ENCODE results near the gene PDE4C.

PDE4C gene

GRCh38 chr19:18221815-18222725, 4.2 kb downstream of the PDE4C start:
- no peak overlapping the region for H2AK5ac ChIP-seq (ENCODE audit: low read length, severe bottlenecking)
- H3K4ac ChIP-seq (ENCODE audit: low read depth in 1 of 2, low read length in 2 of 2) = no peak overlapping the region
- H3K4me3 ChIP-seq (ENCODE audit: insufficient read depth in 1 of 2, low read depth in 1 of 2, low read length in 2 of 2) = no peak overlapping the region
- H3K18ac ChIP-seq (ENCODE audit: low read depth in 1 of 2, low read length in 2 of 2) = no peak overlapping the region
- no peak overlapping the region for H4K91ac ChIP-seq (ENCODE audit: low read length)
- H3K79me1 ChIP-seq (replicated peaks; ENCODE audit: low read length, poor library complexity, severe bottlenecking) = no peaks in the 10 kb centered on the region
- no peak overlapping the region for H2BK12ac ChIP-seq (ENCODE audit: low read length in 2 of 2)
- no peak overlapping the region for H3K14ac ChIP-seq (ENCODE audit: low read length in 2 of 2)
- no peak overlapping the region for H2BK15ac ChIP-seq (ENCODE audit: low read depth, poor library complexity, severe bottlenecking)
- H3K36me3 ChIP-seq (ENCODE audit: control insufficient read depth in 1 of 2, insufficient read depth in 2 of 2, low read depth in 1 of 2, low read length in 2 of 2) = no peaks in the 10 kb centered on the region
- H3K9me3 ChIP-seq (ENCODE audit: control insufficient read depth, low read length) = no peaks in the 10 kb centered on the region
- no peak overlapping the region for H2BK5ac ChIP-seq (ENCODE audit: low read depth, low read length, poor library complexity, severe bottlenecking)
- H3K27ac ChIP-seq (ENCODE audit: low read length, poor library complexity, severe bottlenecking) = no peak overlapping the region
- 84% methylated on average over 23 of the region's 25 CpGs for WGBS
- no peak overlapping the region for H2AFZ ChIP-seq (ENCODE audit: low read depth, low read length)
- no peak overlapping the region for H3K23ac ChIP-seq (ENCODE audit: low read length in 2 of 2)
- no peak overlapping the region for H3K9ac ChIP-seq (ENCODE audit: low read length)
- no peak for DNase-seq
- peaks cover 27 to 44% of the 10 kb centered on the region in 2 experiments for H3K27me3 ChIP-seq (ENCODE audit: control insufficient read depth in 1 of 2, insufficient read depth in 1 of 2, low read length in 2 of 2)
- H4K8ac ChIP-seq (ENCODE audit: low read length) = no peak overlapping the region
- H3K4me1 ChIP-seq (ENCODE audit: control insufficient read depth, insufficient read depth, low read depth, low read length) = peaks cover 22% of the 10 kb centered on the region
- no peak overlapping the region for H3K4me2 ChIP-seq (ENCODE audit: low read length, poor library complexity, severe bottlenecking)
- no peak overlapping the region for H2BK120ac ChIP-seq (ENCODE audit: low read depth, low read length)

GRCh38 chr19:18220632-18221275, 5.5 kb downstream of the PDE4C start:
- H3K9me3 ChIP-seq (ENCODE audit: control insufficient read depth, low read length) = no peaks in the 10 kb centered on the region
- peaks cover 17 to 38% of the 10 kb centered on the region in 2 experiments for H3K27me3 ChIP-seq (ENCODE audit: control insufficient read depth in 1 of 2, insufficient read depth in 1 of 2, low read length in 2 of 2)
- no peak overlapping the region for H2AK5ac ChIP-seq (ENCODE audit: low read length, severe bottlenecking)
- H4K8ac ChIP-seq (ENCODE audit: low read length) = no peak overlapping the region
- H3K4me1 ChIP-seq (ENCODE audit: control insufficient read depth, insufficient read depth, low read depth, low read length) = peaks cover 19% of the 10 kb centered on the region
- H3K18ac ChIP-seq (ENCODE audit: low read depth in 1 of 2, low read length in 2 of 2) = no peak overlapping the region
- 22% methylated on average over 16 of the region's 33 CpGs for WGBS
- no peak overlapping the region for H3K23ac ChIP-seq (ENCODE audit: low read length in 2 of 2)
- no peak overlapping the region for H3K4me2 ChIP-seq (ENCODE audit: low read length, poor library complexity, severe bottlenecking)
- no peak overlapping the region for H2BK12ac ChIP-seq (ENCODE audit: low read length in 2 of 2)
- H3K27ac ChIP-seq (ENCODE audit: low read length, poor library complexity, severe bottlenecking) = no peak overlapping the region
- no peak overlapping the region for H2BK120ac ChIP-seq (ENCODE audit: low read depth, low read length)
- no peak overlapping the region for H3K9ac ChIP-seq (ENCODE audit: low read length)
- H3K79me1 ChIP-seq (replicated peaks; ENCODE audit: low read length, poor library complexity, severe bottlenecking) = no peaks in the 10 kb centered on the region
- H3K4me3 ChIP-seq (ENCODE audit: insufficient read depth in 1 of 2, low read depth in 1 of 2, low read length in 2 of 2) = no peak overlapping the region
- no peak overlapping the region for H4K91ac ChIP-seq (ENCODE audit: low read length)
- no peak overlapping the region for H3K14ac ChIP-seq (ENCODE audit: low read length in 2 of 2)
- H2BK15ac ChIP-seq (ENCODE audit: low read depth, poor library complexity, severe bottlenecking) = no peak overlapping the region
- DNase-seq = no peak
- no peaks in the 10 kb centered on the region for H3K36me3 ChIP-seq (ENCODE audit: control insufficient read depth in 1 of 2, insufficient read depth in 2 of 2, low read depth in 1 of 2, low read length in 2 of 2)
- H2AFZ ChIP-seq (ENCODE audit: low read depth, low read length) = no peak overlapping the region
- H2BK5ac ChIP-seq (ENCODE audit: low read depth, low read length, poor library complexity, severe bottlenecking) = no peak overlapping the region
- H3K4ac ChIP-seq (ENCODE audit: low read depth in 1 of 2, low read length in 2 of 2) = no peak overlapping the region

DNA sequence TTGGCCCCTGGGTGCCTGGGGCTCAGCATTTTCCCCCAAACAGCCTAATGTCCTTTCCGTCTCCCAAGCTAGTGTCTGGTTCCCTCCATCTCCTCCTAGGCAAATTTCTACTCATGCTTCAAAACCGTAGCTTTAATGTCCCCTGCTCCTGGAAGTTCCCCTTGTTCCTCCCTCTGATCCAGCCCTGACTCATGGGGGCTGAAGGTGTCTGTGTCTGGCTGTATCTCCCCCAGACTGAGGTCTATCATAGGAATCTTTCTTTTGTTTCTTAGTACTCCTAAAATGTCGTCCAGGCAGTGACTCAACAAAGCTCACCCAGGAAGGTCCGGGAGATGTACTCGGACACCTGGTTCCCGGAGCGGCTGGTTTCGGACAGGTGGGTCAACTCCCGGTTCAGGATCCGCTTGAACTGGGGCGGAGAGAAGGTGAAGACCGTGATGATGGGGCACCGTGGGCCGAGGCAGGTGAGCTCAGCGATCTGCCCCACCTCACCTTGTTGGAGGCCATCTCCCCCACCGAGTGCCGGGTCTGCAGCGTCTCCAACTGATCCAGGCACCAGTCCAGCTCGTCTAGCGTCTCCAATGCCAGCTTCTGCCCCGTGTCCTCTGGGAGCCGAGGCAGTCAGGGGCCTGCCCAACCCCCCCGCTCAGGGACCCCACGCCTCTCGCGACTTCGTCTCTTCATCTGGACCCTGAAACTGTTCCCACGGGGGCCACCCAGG, 6.2 kb downstream of the PDE4C start:
- Histone ChIP-seq H2AK5ac (ENCODE audit: low read length, severe bottlenecking) (no peak overlapping the region), H4K91ac (ENCODE audit: low read length) (no peak overlapping the region), H3K4me1 (ENCODE audit: control insufficient read depth, insufficient read depth, low read depth, low read length) (peaks cover 14% of the 10 kb centered on the region), H2BK5ac (ENCODE audit: low read depth, low read length, poor library complexity, severe bottlenecking) (no peak overlapping the region), H3K14ac (ENCODE audit: low read length in 2 of 2) (no peak overlapping the region), H2BK15ac (ENCODE audit: low read depth, poor library complexity, severe bottlenecking) (no peak overlapping the region), H4K8ac (ENCODE audit: low read length) (no peak overlapping the region), H3K36me3 (ENCODE audit: control insufficient read depth in 1 of 2, insufficient read depth in 2 of 2, low read depth in 1 of 2, low read length in 2 of 2) (no peaks in the 10 kb centered on the region), H2BK12ac (ENCODE audit: low read length in 2 of 2) (no peak overlapping the region), H3K79me1 (replicated peaks; ENCODE audit: low read length, poor library complexity, severe bottlenecking) (no peaks in the 10 kb centered on the region), H3K9ac (ENCODE audit: low read length) (no peak overlapping the region), H3K4ac (ENCODE audit: low read depth in 1 of 2, low read length in 2 of 2) (no peak overlapping the region), H3K18ac (ENCODE audit: low read depth in 1 of 2, low read length in 2 of 2) (no peak overlapping the region), H3K27me3 (ENCODE audit: control insufficient read depth in 1 of 2, insufficient read depth in 1 of 2, low read length in 2 of 2) (peaks cover 10 to 31% of the 10 kb centered on the region in 2 experiments), H3K27ac (ENCODE audit: low read length, poor library complexity, severe bottlenecking) (no peak overlapping the region), H3K4me3 (ENCODE audit: insufficient read depth in 1 of 2, low read depth in 1 of 2, low read length in 2 of 2) (no peak overlapping the region), H3K4me2 (ENCODE audit: low read length, poor library complexity, severe bottlenecking) (no peak overlapping the region), H3K9me3 (ENCODE audit: control insufficient read depth, low read length) (no peaks in the 10 kb centered on the region), H2AFZ (ENCODE audit: low read depth, low read length) (no peak overlapping the region), H3K23ac (ENCODE audit: low read length in 2 of 2) (no peak overlapping the region), H2BK120ac (ENCODE audit: low read depth, low read length) (no peak overlapping the region)
- DNase-seq = no peak
- 86% methylated on average over 28 of the region's 28 CpGs for WGBS

DNA sequence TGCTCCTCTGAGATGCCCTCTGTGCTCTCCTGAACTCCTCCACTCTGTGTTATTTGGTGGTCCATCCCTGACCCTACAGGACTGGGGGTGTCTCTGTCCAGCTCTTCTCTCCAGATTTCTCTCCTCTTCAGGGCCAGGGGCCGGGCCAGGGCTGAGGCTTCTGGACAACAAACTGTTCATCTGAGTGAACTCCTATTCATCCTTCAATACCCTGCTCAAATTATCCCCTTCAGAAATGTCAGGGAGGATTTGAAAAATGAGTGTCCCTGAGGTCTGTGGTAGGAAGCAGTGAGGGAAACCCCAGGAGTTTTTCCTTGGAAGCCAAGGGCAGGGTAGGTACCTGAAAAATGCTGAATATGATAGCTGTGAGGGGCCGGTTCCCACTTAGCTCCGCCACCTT, 7.6 kb downstream of the PDE4C start:
- Histone ChIP-seq H2AFZ (ENCODE audit: low read depth, low read length) (no peak overlapping the region), H2BK12ac (ENCODE audit: low read length in 2 of 2) (no peak overlapping the region), H3K27me3 (ENCODE audit: control insufficient read depth in 1 of 2, insufficient read depth in 1 of 2, low read length in 2 of 2) (peaks cover 6 to 26% of the 10 kb centered on the region in 2 experiments), H3K4me3 (ENCODE audit: insufficient read depth in 1 of 2, low read depth in 1 of 2, low read length in 2 of 2) (no peak overlapping the region), H3K9me3 (ENCODE audit: control insufficient read depth, low read length) (no peaks in the 10 kb centered on the region), H4K91ac (ENCODE audit: low read length) (no peak overlapping the region), H2BK5ac (ENCODE audit: low read depth, low read length, poor library complexity, severe bottlenecking) (no peak overlapping the region), H3K36me3 (ENCODE audit: control insufficient read depth in 1 of 2, insufficient read depth in 2 of 2, low read depth in 1 of 2, low read length in 2 of 2) (no peaks in the 10 kb centered on the region), H2BK120ac (ENCODE audit: low read depth, low read length) (no peak overlapping the region), H2BK15ac (ENCODE audit: low read depth, poor library complexity, severe bottlenecking) (no peak overlapping the region), H3K27ac (ENCODE audit: low read length, poor library complexity, severe bottlenecking) (no peak overlapping the region), H3K4ac (ENCODE audit: low read depth in 1 of 2, low read length in 2 of 2) (no peak overlapping the region), H4K8ac (ENCODE audit: low read length) (no peak overlapping the region), H3K79me1 (replicated peaks; ENCODE audit: low read length, poor library complexity, severe bottlenecking) (no peaks in the 10 kb centered on the region), H3K4me1 (ENCODE audit: control insufficient read depth, insufficient read depth, low read depth, low read length) (peaks cover 5% of the 10 kb centered on the region), H3K18ac (ENCODE audit: low read depth in 1 of 2, low read length in 2 of 2) (no peak overlapping the region), H2AK5ac (ENCODE audit: low read length, severe bottlenecking) (no peak overlapping the region), H3K9ac (ENCODE audit: low read length) (no peak overlapping the region), H3K23ac (ENCODE audit: low read length in 2 of 2) (peak overlapping the region in 1 of 2 experiments; percentile 41), H3K4me2 (ENCODE audit: low read length, poor library complexity, severe bottlenecking) (no peak overlapping the region), H3K14ac (ENCODE audit: low read length in 2 of 2) (no peak overlapping the region)
- WGBS = 95% methylated on average over 2 of the region's 3 CpGs
- DNase-seq = no peak

Data from mesenchymal stem cell (in vitro differentiated cells and primary cell).